ENCODE results near the gene RELB. TPM values are rescaled to one million over a fixed set of nuclear protein-coding genes. Genes with fewer than 3 reads are reported as not detected.

RELB gene
- total and polyA plus RNA-seq, 10 of the 15 experiments (the other 5 are each of a cell fraction or from before 2014, with no cell fraction given): 0.66 to 43.8 (median 12.8) TPM

- TF ChIP-seq PAX8 (IDR thresholded peaks at IDR 0.05): no peak
- no peak for TF ChIP-seq BCLAF1 (IDR thresholded peaks at IDR 0.05)
- TF ChIP-seq RAD51 (IDR thresholded peaks at IDR 0.05): no peak
- no peak for TF ChIP-seq IRF3 (IDR thresholded peaks at IDR 0.05)
- TF ChIP-seq ZNF274 (IDR thresholded peaks at IDR 0.05; ENCODE audit: insufficient read depth, insufficient read length): no peak
- TF ChIP-seq ZNF384 (IDR thresholded peaks at IDR 0.05; ENCODE audit: borderline replicate concordance, low read depth, low read length): peak; percentile 80
- TF ChIP-seq CHD1 (IDR thresholded peaks at IDR 0.05; ENCODE audit: low read depth, low read length): 0 out of 2 replicates have a peak, but pooled peaks have one; percentile 50
- TF ChIP-seq NR2F1 (conservative IDR thresholded peaks at IDR 0.05): peak; percentile 55
- no peak for TF ChIP-seq ZNF24 (IDR thresholded peaks at IDR 0.05)
Observed at GRCh38 chr19:45038931-45039893, 37.9 kb downstream of the RELB start, which contains the start of gene CLASRP (continued).
